Brain microvascular endothelial cell (primary cell): ENCODE measurements around the gene TMEM236.
A peak's percentile ranks its signal among the peaks of the same experiment; 100 is the strongest.

Experiments
- DNase-seq: peaks from one replicate; pipeline ENCODE4 v3.0.0-alpha.2; 2020
- H3K27ac ChIP-seq: fragments of 250-450 bp; sonication (Bioruptor Pico); 2 replicates; pipeline ENCODE4 v1.5.1; 2020; ENCODE audit warnings: mild to moderate bottlenecking, moderate library complexity
- H3K27me3 ChIP-seq: fragments of 250-450 bp; sonication (Bioruptor Pico); replicated peaks from 2 replicates; pipeline ENCODE4 v1.5.1; 2020; ENCODE audit warnings: mild to moderate bottlenecking
- H3K36me3 ChIP-seq: fragments of 250-450 bp; sonication (Bioruptor Pico); replicated peaks from 2 replicates; pipeline ENCODE4 v1.5.1; 2020; ENCODE audit warnings: mild to moderate bottlenecking
- H3K4me3 ChIP-seq: 2 replicates; pipeline ENCODE4 v1.5.1; 2011; ENCODE audit warnings: low read depth, mild to moderate bottlenecking, control low read depth, low read length, moderate library complexity
- CTCF ChIP-seq: IDR thresholded peaks from 2 replicates; pipeline ENCODE4 v1.5.1; 2011; ENCODE audit warnings: low read depth, mild to moderate bottlenecking, moderate library complexity, low read length, control low read depth, inconsistent platforms; ENCODE audit errors: missing control alignments
- in situ Hi-C: cut with HindIII; loops from 2 replicates; pipeline ENCODE4 v1.10.0; 2017; ENCODE audit warnings: low sequenced_read_pairs, low pct_ligation_motif_present

Gene TMEM236

GRCh38 chr10:17805921-17806577 lies 54.0 kb downstream of the TMEM236 start:
- TF ChIP-seq CTCF, result peak; percentile 13

GRCh38 chr10:17808971-17809841 lies 57.2 kb downstream of the TMEM236 start, which contains the start of gene MRC1:
Gene MRC1, plus strand, starts transcription at chr10:17809348. Its CDS starts 118 bp downstream, at chr10:17809466.
- Histone ChIP-seq H3K36me3 (no peaks in the 10 kb centered on the region), H3K27me3 (no peaks in the 10 kb centered on the region), H3K27ac (no peak within 1 kb of the TSS), H3K4me3 (no peak within 1 kb of the TSS)
- in situ Hi-C loops, result no loop called here
- DNase-seq, result no peak
- no peak for TF ChIP-seq CTCF

More at GRCh38 chr10:17805921-17806577, 54.0 kb downstream of the TMEM236 start:
- no peaks in the 10 kb centered on the region for H3K36me3 ChIP-seq
- no peak overlapping the region for H3K4me3 ChIP-seq
- H3K27me3 ChIP-seq, result no peaks in the 10 kb centered on the region
- in situ Hi-C loops, result no loop called here
- DNase-seq, result no peak
- H3K27ac ChIP-seq, result no peak overlapping the region

- H3K27me3 ChIP-seq, result no peaks in the 10 kb centered on the region
- no peak for DNase-seq
- H3K4me3 ChIP-seq, result no peak overlapping the region
- no peaks in the 10 kb centered on the region for H3K36me3 ChIP-seq
- TF ChIP-seq CTCF, result no peak
- in situ Hi-C loops, result no loop called here
- H3K27ac ChIP-seq, result no peak overlapping the region
These were observed 59.3 kb downstream of the TMEM236 start for GRCh38 chr10:17811146-17811865.

- Histone ChIP-seq H3K27ac (no peak overlapping the region), H3K27me3 (no peaks in the 10 kb centered on the region), H3K4me3 (no peak overlapping the region), H3K36me3 (no peaks in the 10 kb centered on the region)
- in situ Hi-C loops, result no loop called here
- no peak for TF ChIP-seq CTCF
- DNase-seq, result no peak
These were observed 63.0 kb downstream of the TMEM236 start for GRCh38 chr10:17814973-17815372.

- H3K36me3 ChIP-seq, result no peaks in the 10 kb centered on the region
- no peak overlapping the region for H3K4me3 ChIP-seq
- no peak overlapping the region for H3K27ac ChIP-seq
- in situ Hi-C loops, result no loop called here
- no peaks in the 10 kb centered on the region for H3K27me3 ChIP-seq
- TF ChIP-seq CTCF, result no peak
- no peak for DNase-seq
These were observed 64.2 kb downstream of the TMEM236 start for GRCh38 chr10:17816199-17816598.
